PC-3 (cell line): ENCODE results near the gene APOL1.

ENCODE experiments used
- CTCF ChIP-seq: fragments of 300-600 bp; sonication (generic); conservative IDR thresholded peaks from 2 replicates; pipeline ENCODE4 v1.5.1; 2017; ENCODE audit warnings: antibody characterized with exemption, low read depth, mild to moderate bottlenecking, low read length
- EZH2 ChIP-seq: fragments of 300-600 bp; sonication (generic); IDR thresholded peaks from one replicate; pipeline ENCODE4 v1.6.1; 2017; ENCODE audit warnings: antibody characterized with exemption, mild to moderate bottlenecking, low read length; ENCODE audit not compliant: unreplicated experiment
- EZH2phosphoT487 ChIP-seq: fragments of 300-600 bp; sonication (generic); IDR thresholded peaks from 2 replicates; pipeline ENCODE4 v1.6.1; 2018; ENCODE audit warnings: mild to moderate bottlenecking, antibody characterized with exemption, low read length, borderline replicate concordance

GRCh38 chr22:36303115-36303467, 50.2 kb downstream of the APOL1 start:
- TF ChIP-seq EZH2 (no peak), CTCF (no peak), EZH2phosphoT487 (no peak)
